HEK293 (cell line): ENCODE data around the gene TSPEAR.

ENCODE experiments used
- CTCF ChIA-PET: fragments of 350-600 bp; formaldehyde crosslinking; extraction: SDS; loops from one replicate; lab custom pipeline; 2021; ENCODE audit warnings: antibody characterized with exemption; lab: Yijun Ruan, JAX
- POLR2A ChIA-PET: fragments of 300-600 bp; formaldehyde crosslinking; extraction: SDS; loops from one replicate; lab custom pipeline; 2020; ENCODE audit warnings: antibody characterized with exemption, inconsistent platforms; lab: Yijun Ruan, JAX
- H3K27ac ChIP-seq: fragments of 200-500 bp; sonication (Bioruptor generic); 2 replicates; pipeline ENCODE4 v1.5.1; 2014; ENCODE audit warnings: low read depth, low read length, control low read depth, inconsistent platforms; ENCODE audit errors: extremely low read depth
- H3K36me3 ChIP-seq, 2 experiments: fragments of 200-500 bp in 1 of 2; sonication (Bioruptor generic) in 1 of 2; 1 replicate in 1 of 2; 2 replicates in 1 of 2; pipeline ENCODE4 v1.5.1; 2014 to 2017; ENCODE audit warnings: inconsistent platforms in 2 of 2, low read length in 2 of 2; ENCODE audit not compliant: control insufficient read depth in 2 of 2, insufficient read depth in 1 of 2
- H3K4me1 ChIP-seq: fragments of 200-500 bp; sonication (Bioruptor generic); 2 replicates; pipeline ENCODE4 v1.5.1; 2014; ENCODE audit warnings: mild to moderate bottlenecking, low read length, inconsistent platforms; ENCODE audit not compliant: control insufficient read depth, insufficient read depth
- H3K4me3 ChIP-seq: 2 replicates; pipeline ENCODE4 v1.5.1; 2011; ENCODE audit warnings: low read depth, mild to moderate bottlenecking, control low read depth, low read length, moderate library complexity
- H3K9me3 ChIP-seq: fragments of 200-500 bp; sonication (Bioruptor generic); 2 replicates; pipeline ENCODE4 v1.5.1; 2014; ENCODE audit warnings: low read depth, low read length, inconsistent platforms; ENCODE audit not compliant: control insufficient read depth, insufficient read depth
- BCL11A ChIP-seq: fragments of 450-650 bp; formaldehyde crosslinking; IDR thresholded peaks from 2 replicates; pipeline ENCODE4 v1.5.1; 2016; ENCODE audit warnings: low read depth, missing biosample characterization, missing genetic modification characterization
- FEZF1 ChIP-seq: fragments of 450-650 bp; formaldehyde crosslinking; IDR thresholded peaks from 2 replicates; pipeline ENCODE4 v1.5.1; 2016; ENCODE audit warnings: missing biosample characterization, missing genetic modification characterization
- KLF1 ChIP-seq: fragments of 450-650 bp; formaldehyde crosslinking; IDR thresholded peaks from 2 replicates; pipeline ENCODE4 v1.5.1; 2016; ENCODE audit warnings: missing biosample characterization, missing genetic modification characterization
- KLF7 ChIP-seq: fragments of 450-650 bp; formaldehyde crosslinking; IDR thresholded peaks from 2 replicates; pipeline ENCODE4 v1.5.1; 2016; ENCODE audit warnings: missing biosample characterization, missing genetic modification characterization, borderline replicate concordance
- KLF9 ChIP-seq: fragments of 450-650 bp; formaldehyde crosslinking; IDR thresholded peaks from 2 replicates; pipeline ENCODE4 v1.5.1; 2016; ENCODE audit warnings: missing biosample characterization, missing genetic modification characterization, low read depth
- MZF1 ChIP-seq: fragments of 450-650 bp; formaldehyde crosslinking; IDR thresholded peaks from 2 replicates; pipeline ENCODE4 v1.5.1; 2017; ENCODE audit warnings: missing biosample characterization, missing genetic modification characterization, borderline replicate concordance
- REPIN1 ChIP-seq: fragments of 450-650 bp; formaldehyde crosslinking; IDR thresholded peaks from 2 replicates; pipeline ENCODE4 v1.5.1; 2017; ENCODE audit warnings: missing biosample characterization, missing genetic modification characterization, low read depth
- ZFP3 ChIP-seq: fragments of 450-650 bp; formaldehyde crosslinking; IDR thresholded peaks from 2 replicates; pipeline ENCODE4 v1.5.1; 2016; ENCODE audit warnings: low read depth, missing biosample characterization, missing genetic modification characterization
- ZNF248 ChIP-seq: fragments of 450-650 bp; formaldehyde crosslinking; IDR thresholded peaks from 2 replicates; pipeline ENCODE4 v1.5.1; 2017; ENCODE audit warnings: missing biosample characterization, missing genetic modification characterization
- ZNF366 ChIP-seq: fragments of 450-650 bp; formaldehyde crosslinking; conservative IDR thresholded peaks from 2 replicates; pipeline ENCODE4 v1.5.1; 2016; ENCODE audit warnings: missing biosample characterization, missing genetic modification characterization
- ZNF433 ChIP-seq: fragments of 450-650 bp; formaldehyde crosslinking; IDR thresholded peaks from 2 replicates; pipeline ENCODE4 v1.5.1; 2016; ENCODE audit warnings: missing biosample characterization, missing genetic modification characterization, low read depth
- ZNF548 ChIP-seq: fragments of 450-650 bp; formaldehyde crosslinking; IDR thresholded peaks from 2 replicates; pipeline ENCODE4 v1.5.1; 2016; ENCODE audit warnings: missing biosample characterization, missing genetic modification characterization
- ZNF558 ChIP-seq: fragments of 450-650 bp; formaldehyde crosslinking; IDR thresholded peaks from 2 replicates; pipeline ENCODE4 v1.5.1; 2016; ENCODE audit warnings: missing biosample characterization, missing genetic modification characterization
- ZNF658 ChIP-seq: fragments of 450-650 bp; formaldehyde crosslinking; IDR thresholded peaks from 2 replicates; pipeline ENCODE4; 2016; ENCODE audit warnings: missing biosample characterization, missing genetic modification characterization
- ZNF791 ChIP-seq: fragments of 450-650 bp; formaldehyde crosslinking; IDR thresholded peaks from 2 replicates; pipeline ENCODE4 v1.5.1; 2016; ENCODE audit warnings: missing biosample characterization, missing genetic modification characterization
- ZSCAN16 ChIP-seq: fragments of 450-650 bp; formaldehyde crosslinking; IDR thresholded peaks from 2 replicates; pipeline ENCODE4 v1.5.1; 2016; ENCODE audit warnings: missing biosample characterization, missing genetic modification characterization
- TF ChIP-seq, protein P1 (sequence below): fragments of 450-650 bp; formaldehyde crosslinking; IDR thresholded peaks from 2 replicates; pipeline ENCODE4 v1.5.1; 2017; ENCODE audit warnings: missing biosample characterization, missing genetic modification characterization
- TF ChIP-seq, protein P2 (sequence below): fragments of 450-650 bp; formaldehyde crosslinking; IDR thresholded peaks from 2 replicates; pipeline ENCODE4 v1.5.1; 2016; ENCODE audit warnings: missing biosample characterization, missing genetic modification characterization
- TF ChIP-seq, protein P3 (sequence below): fragments of 450-650 bp; formaldehyde crosslinking; IDR thresholded peaks from 2 replicates; pipeline ENCODE4 v1.5.1; 2017; ENCODE audit warnings: missing biosample characterization, missing genetic modification characterization
- TF ChIP-seq, protein P4 (sequence below): fragments of 450-650 bp; formaldehyde crosslinking; IDR thresholded peaks from 2 replicates; pipeline ENCODE4 v1.5.1; 2016; ENCODE audit warnings: missing biosample characterization, missing genetic modification characterization
- TF ChIP-seq, protein P5 (sequence below): fragments of 450-650 bp; formaldehyde crosslinking; conservative IDR thresholded peaks from 2 replicates; pipeline ENCODE4 v1.5.1; 2016; ENCODE audit warnings: low read depth, missing biosample characterization, missing genetic modification characterization
- TF ChIP-seq, protein P6 (sequence below): fragments of 450-650 bp; formaldehyde crosslinking; IDR thresholded peaks from 2 replicates; pipeline ENCODE4 v1.5.1; 2016; ENCODE audit warnings: missing biosample characterization, missing genetic modification characterization

TSPEAR gene

DNA sequence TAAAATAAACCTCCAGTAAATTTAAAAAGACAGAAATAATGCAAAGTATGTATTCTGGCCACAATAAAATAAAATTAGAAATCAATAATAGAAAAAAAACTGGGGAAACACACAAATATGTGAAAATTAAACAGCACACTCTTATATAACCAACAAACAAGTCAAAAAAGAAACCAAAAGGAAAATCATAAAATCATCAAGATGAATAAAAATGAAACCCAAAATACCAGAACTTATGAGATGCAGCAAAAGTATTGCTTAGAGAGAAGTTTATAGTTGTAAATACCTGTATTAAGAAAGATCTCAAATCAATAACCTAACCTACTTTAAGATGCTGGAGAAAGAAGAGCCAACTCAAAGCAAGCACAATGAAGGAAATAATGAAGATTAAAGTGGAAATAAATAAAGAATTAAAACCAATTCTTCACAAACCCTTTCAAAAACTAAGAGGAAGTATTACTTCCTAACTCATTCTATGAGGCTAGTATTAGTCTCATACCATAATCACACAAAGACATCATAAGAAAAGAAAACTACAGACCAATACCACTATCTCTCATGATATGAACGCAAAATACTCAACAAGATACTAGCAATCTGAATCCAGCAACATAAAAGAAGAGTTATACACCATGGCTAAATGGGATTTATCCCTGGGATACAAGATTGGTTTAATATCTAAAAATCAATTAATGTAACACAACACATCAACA lies 146.3 kb downstream of the TSPEAR start (continued):
- TF ChIP-seq, protein P1, sequence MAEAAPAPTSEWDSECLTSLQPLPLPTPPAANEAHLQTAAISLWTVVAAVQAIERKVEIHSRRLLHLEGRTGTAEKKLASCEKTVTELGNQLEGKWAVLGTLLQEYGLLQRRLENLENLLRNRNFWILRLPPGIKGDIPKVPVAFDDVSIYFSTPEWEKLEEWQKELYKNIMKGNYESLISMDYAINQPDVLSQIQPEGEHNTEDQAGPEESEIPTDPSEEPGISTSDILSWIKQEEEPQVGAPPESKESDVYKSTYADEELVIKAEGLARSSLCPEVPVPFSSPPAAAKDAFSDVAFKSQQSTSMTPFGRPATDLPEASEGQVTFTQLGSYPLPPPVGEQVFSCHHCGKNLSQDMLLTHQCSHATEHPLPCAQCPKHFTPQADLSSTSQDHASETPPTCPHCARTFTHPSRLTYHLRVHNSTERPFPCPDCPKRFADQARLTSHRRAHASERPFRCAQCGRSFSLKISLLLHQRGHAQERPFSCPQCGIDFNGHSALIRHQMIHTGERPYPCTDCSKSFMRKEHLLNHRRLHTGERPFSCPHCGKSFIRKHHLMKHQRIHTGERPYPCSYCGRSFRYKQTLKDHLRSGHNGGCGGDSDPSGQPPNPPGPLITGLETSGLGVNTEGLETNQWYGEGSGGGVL, result no peak
- no peak for TF ChIP-seq ZNF658
- no peak for TF ChIP-seq REPIN1 (tag by site-specific recombination)
- no peak for TF ChIP-seq MZF1 (tag by site-specific recombination)
- TF ChIP-seq KLF1 (tag by site-specific recombination), result no peak
- no peak for TF ChIP-seq KLF9 (tag by site-specific recombination)
- TF ChIP-seq FEZF1 (tag by site-specific recombination), result no peak
- no peak for TF ChIP-seq ZSCAN16 (tag by site-specific recombination)
- TF ChIP-seq, protein P2, sequence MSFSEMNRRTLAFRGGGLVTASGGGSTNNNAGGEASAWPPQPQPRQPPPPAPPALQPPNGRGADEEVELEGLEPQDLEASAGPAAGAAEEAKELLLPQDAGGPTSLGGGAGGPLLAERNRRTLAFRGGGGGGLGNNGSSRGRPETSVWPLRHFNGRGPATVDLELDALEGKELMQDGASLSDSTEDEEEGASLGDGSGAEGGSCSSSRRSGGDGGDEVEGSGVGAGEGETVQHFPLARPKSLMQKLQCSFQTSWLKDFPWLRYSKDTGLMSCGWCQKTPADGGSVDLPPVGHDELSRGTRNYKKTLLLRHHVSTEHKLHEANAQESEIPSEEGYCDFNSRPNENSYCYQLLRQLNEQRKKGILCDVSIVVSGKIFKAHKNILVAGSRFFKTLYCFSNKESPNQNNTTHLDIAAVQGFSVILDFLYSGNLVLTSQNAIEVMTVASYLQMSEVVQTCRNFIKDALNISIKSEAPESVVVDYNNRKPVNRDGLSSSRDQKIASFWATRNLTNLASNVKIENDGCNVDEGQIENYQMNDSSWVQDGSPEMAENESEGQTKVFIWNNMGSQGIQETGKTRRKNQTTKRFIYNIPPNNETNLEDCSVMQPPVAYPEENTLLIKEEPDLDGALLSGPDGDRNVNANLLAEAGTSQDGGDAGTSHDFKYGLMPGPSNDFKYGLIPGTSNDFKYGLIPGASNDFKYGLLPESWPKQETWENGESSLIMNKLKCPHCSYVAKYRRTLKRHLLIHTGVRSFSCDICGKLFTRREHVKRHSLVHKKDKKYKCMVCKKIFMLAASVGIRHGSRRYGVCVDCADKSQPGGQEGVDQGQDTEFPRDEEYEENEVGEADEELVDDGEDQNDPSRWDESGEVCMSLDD, result no peak
- TF ChIP-seq ZNF433 (tag by site-specific recombination), result no peak
- TF ChIP-seq ZNF791 (tag by site-specific recombination), result no peak
- TF ChIP-seq ZNF558 (tag by site-specific recombination), result no peak
- TF ChIP-seq, protein P3, sequence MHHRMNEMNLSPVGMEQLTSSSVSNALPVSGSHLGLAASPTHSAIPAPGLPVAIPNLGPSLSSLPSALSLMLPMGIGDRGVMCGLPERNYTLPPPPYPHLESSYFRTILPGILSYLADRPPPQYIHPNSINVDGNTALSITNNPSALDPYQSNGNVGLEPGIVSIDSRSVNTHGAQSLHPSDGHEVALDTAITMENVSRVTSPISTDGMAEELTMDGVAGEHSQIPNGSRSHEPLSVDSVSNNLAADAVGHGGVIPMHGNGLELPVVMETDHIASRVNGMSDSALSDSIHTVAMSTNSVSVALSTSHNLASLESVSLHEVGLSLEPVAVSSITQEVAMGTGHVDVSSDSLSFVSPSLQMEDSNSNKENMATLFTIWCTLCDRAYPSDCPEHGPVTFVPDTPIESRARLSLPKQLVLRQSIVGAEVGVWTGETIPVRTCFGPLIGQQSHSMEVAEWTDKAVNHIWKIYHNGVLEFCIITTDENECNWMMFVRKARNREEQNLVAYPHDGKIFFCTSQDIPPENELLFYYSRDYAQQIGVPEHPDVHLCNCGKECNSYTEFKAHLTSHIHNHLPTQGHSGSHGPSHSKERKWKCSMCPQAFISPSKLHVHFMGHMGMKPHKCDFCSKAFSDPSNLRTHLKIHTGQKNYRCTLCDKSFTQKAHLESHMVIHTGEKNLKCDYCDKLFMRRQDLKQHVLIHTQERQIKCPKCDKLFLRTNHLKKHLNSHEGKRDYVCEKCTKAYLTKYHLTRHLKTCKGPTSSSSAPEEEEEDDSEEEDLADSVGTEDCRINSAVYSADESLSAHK, result no peak

DNA sequence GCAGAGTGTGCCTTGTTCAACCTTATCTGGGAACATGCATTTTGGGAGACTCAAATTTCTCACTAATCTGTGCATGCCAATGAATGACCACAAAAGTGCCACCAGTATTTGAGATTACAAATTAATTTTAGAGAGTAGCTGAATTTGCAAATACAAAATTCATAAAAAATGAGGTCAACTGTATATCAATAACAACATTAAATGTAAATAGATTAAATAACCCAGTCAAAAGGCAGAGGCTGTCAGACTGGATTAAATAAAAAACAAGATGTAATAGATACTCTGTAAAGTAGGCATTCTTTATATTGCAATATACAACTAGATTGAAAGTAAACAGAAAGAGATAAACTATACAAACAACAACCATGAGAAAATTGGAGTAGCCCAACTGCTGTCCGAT lies 147.3 kb downstream of the TSPEAR start:
- TF ChIP-seq BCL11A (tag by site-specific recombination), result no peak
- no peak for TF ChIP-seq KLF7
- no peak for TF ChIP-seq ZNF248 (tag by site-specific recombination)
- no peak for TF ChIP-seq ZFP3
- TF ChIP-seq, protein P4, sequence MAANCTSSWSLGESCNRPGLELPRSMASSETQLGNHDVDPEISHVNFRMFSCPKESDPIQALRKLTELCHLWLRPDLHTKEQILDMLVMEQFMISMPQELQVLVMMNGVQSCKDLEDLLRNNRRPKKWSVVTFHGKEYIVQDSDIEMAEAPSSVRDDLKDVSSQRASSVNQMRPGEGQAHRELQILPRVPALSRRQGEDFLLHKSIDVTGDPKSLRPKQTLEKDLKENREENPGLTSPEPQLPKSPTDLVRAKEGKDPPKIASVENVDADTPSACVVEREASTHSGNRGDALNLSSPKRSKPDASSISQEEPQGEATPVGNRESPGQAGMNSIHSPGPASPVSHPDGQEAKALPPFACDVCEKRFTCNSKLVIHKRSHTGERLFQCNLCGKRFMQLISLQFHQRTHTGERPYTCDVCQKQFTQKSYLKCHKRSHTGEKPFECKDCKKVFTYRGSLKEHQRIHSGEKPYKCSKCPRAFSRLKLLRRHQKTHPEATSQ (tag by site-specific recombination), result no peak
- no peak for TF ChIP-seq ZNF548 (tag by site-specific recombination)
- TF ChIP-seq, protein P5, sequence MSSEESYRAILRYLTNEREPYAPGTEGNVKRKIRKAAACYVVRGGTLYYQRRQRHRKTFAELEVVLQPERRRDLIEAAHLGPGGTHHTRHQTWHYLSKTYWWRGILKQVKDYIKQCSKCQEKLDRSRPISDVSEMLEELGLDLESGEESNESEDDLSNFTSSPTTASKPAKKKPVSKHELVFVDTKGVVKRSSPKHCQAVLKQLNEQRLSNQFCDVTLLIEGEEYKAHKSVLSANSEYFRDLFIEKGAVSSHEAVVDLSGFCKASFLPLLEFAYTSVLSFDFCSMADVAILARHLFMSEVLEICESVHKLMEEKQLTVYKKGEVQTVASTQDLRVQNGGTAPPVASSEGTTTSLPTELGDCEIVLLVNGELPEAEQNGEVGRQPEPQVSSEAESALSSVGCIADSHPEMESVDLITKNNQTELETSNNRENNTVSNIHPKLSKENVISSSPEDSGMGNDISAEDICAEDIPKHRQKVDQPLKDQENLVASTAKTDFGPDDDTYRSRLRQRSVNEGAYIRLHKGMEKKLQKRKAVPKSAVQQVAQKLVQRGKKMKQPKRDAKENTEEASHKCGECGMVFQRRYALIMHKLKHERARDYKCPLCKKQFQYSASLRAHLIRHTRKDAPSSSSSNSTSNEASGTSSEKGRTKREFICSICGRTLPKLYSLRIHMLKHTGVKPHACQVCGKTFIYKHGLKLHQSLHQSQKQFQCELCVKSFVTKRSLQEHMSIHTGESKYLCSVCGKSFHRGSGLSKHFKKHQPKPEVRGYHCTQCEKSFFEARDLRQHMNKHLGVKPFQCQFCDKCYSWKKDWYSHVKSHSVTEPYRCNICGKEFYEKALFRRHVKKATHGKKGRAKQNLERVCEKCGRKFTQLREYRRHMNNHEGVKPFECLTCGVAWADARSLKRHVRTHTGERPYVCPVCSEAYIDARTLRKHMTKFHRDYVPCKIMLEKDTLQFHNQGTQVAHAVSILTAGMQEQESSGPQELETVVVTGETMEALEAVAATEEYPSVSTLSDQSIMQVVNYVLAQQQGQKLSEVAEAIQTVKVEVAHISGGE (tag by site-specific recombination), result no peak
- no peak for TF ChIP-seq ZNF366 (tag by site-specific recombination)
- TF ChIP-seq, protein P6, sequence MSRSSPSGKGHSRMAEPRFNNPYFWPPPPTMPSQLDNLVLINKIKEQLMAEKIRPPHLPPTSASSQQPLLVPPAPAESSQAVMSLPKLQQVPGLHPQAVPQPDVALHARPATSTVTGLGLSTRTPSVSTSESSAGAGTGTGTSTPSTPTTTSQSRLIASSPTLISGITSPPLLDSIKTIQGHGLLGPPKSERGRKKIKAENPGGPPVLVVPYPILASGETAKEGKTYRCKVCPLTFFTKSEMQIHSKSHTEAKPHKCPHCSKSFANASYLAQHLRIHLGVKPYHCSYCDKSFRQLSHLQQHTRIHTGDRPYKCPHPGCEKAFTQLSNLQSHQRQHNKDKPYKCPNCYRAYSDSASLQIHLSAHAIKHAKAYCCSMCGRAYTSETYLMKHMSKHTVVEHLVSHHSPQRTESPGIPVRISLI (tag by site-specific recombination), result no peak
- H3K36me3 ChIP-seq, result no peaks in the 10 kb centered on the region
- CTCF ChIA-PET, result no interaction called here
- H3K27ac ChIP-seq, result no peak overlapping the region
- H3K4me3 ChIP-seq, result no peak overlapping the region
- no peaks in the 10 kb centered on the region for H3K4me1 ChIP-seq
- H3K9me3 ChIP-seq, result no peaks in the 10 kb centered on the region
- POLR2A ChIA-PET, result no interaction called here
